ENCODE measurements around the gene SKP2.

The SKP2 gene

GRCh38 chr5:36111238-36111637 is 40.7 kb upstream of the SKP2 start (continued):
- TF ChIP-seq ESRRG (CRISPR knock-in tag; IDR thresholded peaks at IDR 0.05) (no peak), ZFP3 (CRISPR knock-in tag; IDR thresholded peaks at IDR 0.05) (no peak), ARNTL (CRISPR knock-in tag; IDR thresholded peaks at IDR 0.05; ENCODE audit: borderline replicate concordance, low read depth) (no peak), TCF4 (CRISPR knock-in tag; IDR thresholded peaks at IDR 0.05; ENCODE audit: borderline replicate concordance) (no peak), ZC3H10 (CRISPR knock-in tag; IDR thresholded peaks at IDR 0.05) (no peak), ZNF70 (CRISPR knock-in tag; IDR thresholded peaks at IDR 0.05) (no peak)
- TF ChIP-seq, protein P1, sequence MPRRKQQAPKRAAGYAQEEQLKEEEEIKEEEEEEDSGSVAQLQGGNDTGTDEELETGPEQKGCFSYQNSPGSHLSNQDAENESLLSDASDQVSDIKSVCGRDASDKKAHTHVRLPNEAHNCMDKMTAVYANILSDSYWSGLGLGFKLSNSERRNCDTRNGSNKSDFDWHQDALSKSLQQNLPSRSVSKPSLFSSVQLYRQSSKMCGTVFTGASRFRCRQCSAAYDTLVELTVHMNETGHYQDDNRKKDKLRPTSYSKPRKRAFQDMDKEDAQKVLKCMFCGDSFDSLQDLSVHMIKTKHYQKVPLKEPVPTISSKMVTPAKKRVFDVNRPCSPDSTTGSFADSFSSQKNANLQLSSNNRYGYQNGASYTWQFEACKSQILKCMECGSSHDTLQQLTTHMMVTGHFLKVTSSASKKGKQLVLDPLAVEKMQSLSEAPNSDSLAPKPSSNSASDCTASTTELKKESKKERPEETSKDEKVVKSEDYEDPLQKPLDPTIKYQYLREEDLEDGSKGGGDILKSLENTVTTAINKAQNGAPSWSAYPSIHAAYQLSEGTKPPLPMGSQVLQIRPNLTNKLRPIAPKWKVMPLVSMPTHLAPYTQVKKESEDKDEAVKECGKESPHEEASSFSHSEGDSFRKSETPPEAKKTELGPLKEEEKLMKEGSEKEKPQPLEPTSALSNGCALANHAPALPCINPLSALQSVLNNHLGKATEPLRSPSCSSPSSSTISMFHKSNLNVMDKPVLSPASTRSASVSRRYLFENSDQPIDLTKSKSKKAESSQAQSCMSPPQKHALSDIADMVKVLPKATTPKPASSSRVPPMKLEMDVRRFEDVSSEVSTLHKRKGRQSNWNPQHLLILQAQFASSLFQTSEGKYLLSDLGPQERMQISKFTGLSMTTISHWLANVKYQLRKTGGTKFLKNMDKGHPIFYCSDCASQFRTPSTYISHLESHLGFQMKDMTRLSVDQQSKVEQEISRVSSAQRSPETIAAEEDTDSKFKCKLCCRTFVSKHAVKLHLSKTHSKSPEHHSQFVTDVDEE (CRISPR knock-in tag; IDR thresholded peaks at IDR 0.05) = no peak

DNA sequence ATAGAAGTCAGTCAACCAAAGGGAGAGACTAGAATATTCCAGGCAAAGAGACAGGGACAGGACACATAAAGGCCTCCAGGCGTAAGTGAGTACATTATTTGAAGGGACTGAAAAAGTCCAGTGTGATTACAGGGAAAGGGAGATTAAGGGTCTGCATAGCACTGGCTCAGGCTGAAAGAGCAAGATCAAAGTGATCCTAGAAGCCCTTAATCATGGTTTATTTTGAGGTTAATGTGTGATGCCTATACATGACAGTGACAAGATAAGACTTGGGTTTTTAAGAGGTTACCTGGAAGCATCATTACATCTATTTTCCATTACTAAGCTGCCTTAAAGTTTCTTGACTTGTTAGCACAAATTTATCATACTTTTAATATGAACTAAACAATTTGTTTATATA is 26.0 kb upstream of the SKP2 start:
- no peak for TF ChIP-seq ZFP3 (CRISPR knock-in tag; IDR thresholded peaks at IDR 0.05)
- no peak for TF ChIP-seq TCF4 (CRISPR knock-in tag; IDR thresholded peaks at IDR 0.05; ENCODE audit: borderline replicate concordance)
- no peak for TF ChIP-seq ESRRG (CRISPR knock-in tag; IDR thresholded peaks at IDR 0.05)
- TF ChIP-seq, protein P1 (CRISPR knock-in tag; IDR thresholded peaks at IDR 0.05) = no peak
- TF ChIP-seq GLIS3 (CRISPR knock-in tag; IDR thresholded peaks at IDR 0.05) = no peak
- no peak for TF ChIP-seq ISL1 (CRISPR knock-in tag; IDR thresholded peaks at IDR 0.05)
- TF ChIP-seq BACH2 (CRISPR knock-in tag; IDR thresholded peaks at IDR 0.05; ENCODE audit: borderline replicate concordance) = no peak
- no peak for TF ChIP-seq ZFP30 (CRISPR knock-in tag; IDR thresholded peaks at IDR 0.05)
- no peak for TF ChIP-seq TOX (CRISPR knock-in tag; IDR thresholded peaks at IDR 0.05; ENCODE audit: borderline replicate concordance)
- no peak for TF ChIP-seq SNAI2 (CRISPR knock-in tag; IDR thresholded peaks at IDR 0.05)
- no peak for TF ChIP-seq ZC3H10 (CRISPR knock-in tag; IDR thresholded peaks at IDR 0.05)
- TF ChIP-seq, protein P2, sequence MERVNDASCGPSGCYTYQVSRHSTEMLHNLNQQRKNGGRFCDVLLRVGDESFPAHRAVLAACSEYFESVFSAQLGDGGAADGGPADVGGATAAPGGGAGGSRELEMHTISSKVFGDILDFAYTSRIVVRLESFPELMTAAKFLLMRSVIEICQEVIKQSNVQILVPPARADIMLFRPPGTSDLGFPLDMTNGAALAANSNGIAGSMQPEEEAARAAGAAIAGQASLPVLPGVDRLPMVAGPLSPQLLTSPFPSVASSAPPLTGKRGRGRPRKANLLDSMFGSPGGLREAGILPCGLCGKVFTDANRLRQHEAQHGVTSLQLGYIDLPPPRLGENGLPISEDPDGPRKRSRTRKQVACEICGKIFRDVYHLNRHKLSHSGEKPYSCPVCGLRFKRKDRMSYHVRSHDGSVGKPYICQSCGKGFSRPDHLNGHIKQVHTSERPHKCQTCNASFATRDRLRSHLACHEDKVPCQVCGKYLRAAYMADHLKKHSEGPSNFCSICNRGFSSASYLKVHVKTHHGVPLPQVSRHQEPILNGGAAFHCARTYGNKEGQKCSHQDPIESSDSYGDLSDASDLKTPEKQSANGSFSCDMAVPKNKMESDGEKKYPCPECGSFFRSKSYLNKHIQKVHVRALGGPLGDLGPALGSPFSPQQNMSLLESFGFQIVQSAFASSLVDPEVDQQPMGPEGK (CRISPR knock-in tag; IDR thresholded peaks at IDR 0.05; ENCODE audit: borderline replicate concordance) = no peak
- TF ChIP-seq ZNF565 (CRISPR knock-in tag; conservative IDR thresholded peaks at IDR 0.05; ENCODE audit: low read depth) = no peak
- TF ChIP-seq POU6F1 (CRISPR knock-in tag; IDR thresholded peaks at IDR 0.05; ENCODE audit: borderline replicate concordance, low read depth) = no peak
- TF ChIP-seq, protein P3, sequence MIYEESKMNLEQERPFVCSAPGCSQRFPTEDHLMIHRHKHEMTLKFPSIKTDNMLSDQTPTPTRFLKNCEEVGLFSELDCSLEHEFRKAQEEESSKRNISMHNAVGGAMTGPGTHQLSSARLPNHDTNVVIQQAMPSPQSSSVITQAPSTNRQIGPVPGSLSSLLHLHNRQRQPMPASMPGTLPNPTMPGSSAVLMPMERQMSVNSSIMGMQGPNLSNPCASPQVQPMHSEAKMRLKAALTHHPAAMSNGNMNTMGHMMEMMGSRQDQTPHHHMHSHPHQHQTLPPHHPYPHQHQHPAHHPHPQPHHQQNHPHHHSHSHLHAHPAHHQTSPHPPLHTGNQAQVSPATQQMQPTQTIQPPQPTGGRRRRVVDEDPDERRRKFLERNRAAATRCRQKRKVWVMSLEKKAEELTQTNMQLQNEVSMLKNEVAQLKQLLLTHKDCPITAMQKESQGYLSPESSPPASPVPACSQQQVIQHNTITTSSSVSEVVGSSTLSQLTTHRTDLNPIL (CRISPR knock-in tag; IDR thresholded peaks at IDR 0.05; ENCODE audit: low read depth) = no peak
- TF ChIP-seq, protein P4, sequence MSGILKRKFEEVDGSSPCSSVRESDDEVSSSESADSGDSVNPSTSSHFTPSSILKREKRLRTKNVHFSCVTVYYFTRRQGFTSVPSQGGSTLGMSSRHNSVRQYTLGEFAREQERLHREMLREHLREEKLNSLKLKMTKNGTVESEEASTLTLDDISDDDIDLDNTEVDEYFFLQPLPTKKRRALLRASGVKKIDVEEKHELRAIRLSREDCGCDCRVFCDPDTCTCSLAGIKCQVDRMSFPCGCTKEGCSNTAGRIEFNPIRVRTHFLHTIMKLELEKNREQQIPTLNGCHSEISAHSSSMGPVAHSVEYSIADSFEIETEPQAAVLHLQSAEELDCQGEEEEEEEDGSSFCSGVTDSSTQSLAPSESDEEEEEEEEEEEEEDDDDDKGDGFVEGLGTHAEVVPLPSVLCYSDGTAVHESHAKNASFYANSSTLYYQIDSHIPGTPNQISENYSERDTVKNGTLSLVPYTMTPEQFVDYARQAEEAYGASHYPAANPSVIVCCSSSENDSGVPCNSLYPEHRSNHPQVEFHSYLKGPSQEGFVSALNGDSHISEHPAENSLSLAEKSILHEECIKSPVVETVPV (CRISPR knock-in tag; IDR thresholded peaks at IDR 0.05) = no peak
- TF ChIP-seq ARNTL (CRISPR knock-in tag; IDR thresholded peaks at IDR 0.05; ENCODE audit: borderline replicate concordance, low read depth) = no peak
- TF ChIP-seq ZNF70 (CRISPR knock-in tag; IDR thresholded peaks at IDR 0.05) = no peak
- TF ChIP-seq RARB (CRISPR knock-in tag; IDR thresholded peaks at IDR 0.05) = no peak
- TF ChIP-seq CSDC2 (CRISPR knock-in tag; IDR thresholded peaks at IDR 0.05) = no peak
- ATAC-seq = no peak

Measured in SK-N-SH treated with all-trans-retinoic acid at 6 μM for 48 hours (cell line).